GM12878 (cell line): ENCODE measurements around the gene UTP4.

ENCODE experiments used
- REST ChIP-seq: IDR thresholded peaks from 2 replicates; pipeline ENCODE4 v1.6.1; 2012; ENCODE audit warnings: mild to moderate bottlenecking, low read depth, low read length
- TF ChIP-seq, protein P1 (sequence below), 3 experiments: IDR thresholded peaks in 2 of 3; conservative IDR thresholded peaks in 1 of 3; 2 replicates each; pipeline ENCODE4 v1.5.1; 2011; ENCODE audit warnings: low read depth in 3 of 3, low read length in 3 of 3, mild to moderate bottlenecking in 3 of 3, control low read depth in 2 of 3, moderate library complexity in 2 of 3, inconsistent platforms in 1 of 3, mixed read lengths in 1 of 3; ENCODE audit not compliant: control insufficient read depth in 2 of 3, insufficient read depth in 1 of 3; ENCODE audit errors: extremely low read depth in 1 of 3

- TF ChIP-seq, protein P1, sequence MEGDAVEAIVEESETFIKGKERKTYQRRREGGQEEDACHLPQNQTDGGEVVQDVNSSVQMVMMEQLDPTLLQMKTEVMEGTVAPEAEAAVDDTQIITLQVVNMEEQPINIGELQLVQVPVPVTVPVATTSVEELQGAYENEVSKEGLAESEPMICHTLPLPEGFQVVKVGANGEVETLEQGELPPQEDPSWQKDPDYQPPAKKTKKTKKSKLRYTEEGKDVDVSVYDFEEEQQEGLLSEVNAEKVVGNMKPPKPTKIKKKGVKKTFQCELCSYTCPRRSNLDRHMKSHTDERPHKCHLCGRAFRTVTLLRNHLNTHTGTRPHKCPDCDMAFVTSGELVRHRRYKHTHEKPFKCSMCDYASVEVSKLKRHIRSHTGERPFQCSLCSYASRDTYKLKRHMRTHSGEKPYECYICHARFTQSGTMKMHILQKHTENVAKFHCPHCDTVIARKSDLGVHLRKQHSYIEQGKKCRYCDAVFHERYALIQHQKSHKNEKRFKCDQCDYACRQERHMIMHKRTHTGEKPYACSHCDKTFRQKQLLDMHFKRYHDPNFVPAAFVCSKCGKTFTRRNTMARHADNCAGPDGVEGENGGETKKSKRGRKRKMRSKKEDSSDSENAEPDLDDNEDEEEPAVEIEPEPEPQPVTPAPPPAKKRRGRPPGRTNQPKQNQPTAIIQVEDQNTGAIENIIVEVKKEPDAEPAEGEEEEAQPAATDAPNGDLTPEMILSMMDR (IDR thresholded peaks at IDR 0.05 in 2 of 3, conservative IDR thresholded peaks at IDR 0.05 in 1 of 3; ENCODE audit: control insufficient read depth in 2 of 3, extremely low read depth in 1 of 3, insufficient read depth in 1 of 3, low read depth in 3 of 3, low read length in 3 of 3), result no peak
- no peak for TF ChIP-seq REST
These were observed 85.0 kb downstream of the UTP4 start for GRCh38 chr16:69217433-69217832.
